ENCODE results near the gene ASIC4.
A peak's percentile ranks its signal among the peaks of the same experiment; 100 is the strongest.

Gene ASIC4

DNA sequence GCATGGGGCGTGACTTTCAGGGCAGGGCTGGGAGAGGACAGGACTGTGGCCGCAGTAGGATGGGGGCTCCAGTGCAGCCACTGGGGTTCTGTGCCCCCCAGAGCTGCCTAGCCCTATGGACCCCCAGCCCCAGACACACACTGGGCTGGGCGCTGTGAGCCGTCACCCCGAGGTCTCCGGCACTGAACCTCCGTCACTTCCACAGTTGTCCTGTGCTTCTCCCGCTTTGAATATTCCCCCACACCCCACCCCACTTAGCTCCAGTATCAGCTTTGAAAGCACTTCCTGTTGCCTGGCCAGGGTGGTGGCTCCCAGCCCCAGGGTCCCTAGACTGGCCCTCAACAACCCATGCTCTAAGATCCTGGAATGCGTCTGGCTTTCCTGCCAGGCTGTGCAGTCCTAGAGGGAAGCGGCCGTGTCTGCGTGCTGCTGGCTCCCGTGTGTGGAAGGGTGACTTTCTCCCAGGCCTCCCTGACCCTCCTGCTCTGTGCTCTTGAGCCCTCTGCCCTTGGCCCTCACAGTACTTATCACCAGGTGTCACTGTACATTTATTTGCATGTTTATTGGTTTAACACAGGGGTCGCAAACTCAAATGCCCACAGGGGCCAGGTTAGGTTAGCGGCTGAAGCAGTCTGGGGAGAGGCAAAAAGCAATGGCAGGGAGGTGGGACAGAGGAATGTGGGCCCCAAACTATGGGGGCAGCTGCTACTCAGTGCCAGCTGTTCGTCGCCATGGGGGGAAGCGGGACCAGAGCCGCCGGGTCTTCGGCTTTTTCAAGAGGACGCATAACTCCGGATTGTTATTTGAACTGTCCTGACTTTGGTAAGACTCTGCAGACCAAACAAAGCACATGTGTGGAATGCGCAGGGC lies 47.1 kb downstream of the ASIC4 start:
- DNase-seq (ENCODE audit: low read depth in 1 of 2, low spot score in 1 of 2), result no peak
- in situ Hi-C loops (cut with HindIII; ENCODE audit: low pct_unique_long_range_greater_than_20kb, low sequenced_read_pairs), result no loop called here
- no peak for TF ChIP-seq JUND (IDR thresholded peaks at IDR 0.05; ENCODE audit: low read depth)

DNA sequence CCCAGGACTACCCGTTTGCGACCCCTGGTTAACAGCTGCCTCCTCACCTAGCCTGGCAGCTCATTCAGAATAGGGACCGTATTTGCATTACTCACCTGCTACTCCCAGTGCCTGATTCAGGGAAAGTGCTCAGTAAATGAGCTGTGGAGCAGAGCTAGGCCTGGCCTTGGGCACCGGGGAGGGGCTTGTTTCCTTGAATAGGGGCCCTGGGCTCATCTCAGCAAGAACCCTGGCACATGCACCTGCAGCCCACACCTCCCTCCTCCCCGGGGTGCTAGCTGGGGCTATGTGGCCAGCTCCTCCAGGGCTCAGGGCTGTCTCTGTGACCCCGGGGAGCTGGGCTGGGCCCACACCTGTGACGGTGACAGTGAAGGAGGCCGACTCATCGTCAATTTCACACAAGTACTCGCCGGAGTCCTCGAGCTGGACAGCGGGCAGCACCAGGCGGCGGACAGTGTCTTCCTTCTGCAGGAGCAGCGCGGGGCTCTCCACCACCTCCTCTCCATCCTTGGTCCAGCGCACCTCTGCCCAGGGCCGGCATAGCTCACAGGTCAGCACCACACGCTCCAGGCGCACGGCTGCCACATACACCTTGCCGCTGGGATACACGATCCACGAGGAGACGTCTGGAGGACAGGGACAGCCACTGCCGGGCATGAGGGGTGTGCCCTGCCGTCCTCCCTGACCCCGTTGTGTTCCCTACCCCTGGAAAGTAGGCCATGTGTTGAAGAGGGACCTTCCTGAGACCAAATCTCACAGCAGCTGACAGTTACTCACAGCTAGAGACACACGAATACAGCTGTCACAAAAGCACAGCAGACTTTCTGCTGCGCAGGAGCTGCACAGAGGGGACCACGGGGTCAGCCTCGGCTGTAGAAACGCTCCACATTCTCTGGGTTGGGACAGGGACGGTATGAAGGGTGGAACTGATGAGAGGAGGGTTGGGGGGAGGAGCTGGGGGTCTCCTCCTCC lies 48.1 kb downstream of the ASIC4 start:
- no peak for TF ChIP-seq JUND (IDR thresholded peaks at IDR 0.05; ENCODE audit: low read depth)
- DNase-seq (ENCODE audit: low read depth in 1 of 2, low spot score in 1 of 2), result no peak
- in situ Hi-C loops (cut with HindIII; ENCODE audit: low pct_unique_long_range_greater_than_20kb, low sequenced_read_pairs), result no loop called here

DNA sequence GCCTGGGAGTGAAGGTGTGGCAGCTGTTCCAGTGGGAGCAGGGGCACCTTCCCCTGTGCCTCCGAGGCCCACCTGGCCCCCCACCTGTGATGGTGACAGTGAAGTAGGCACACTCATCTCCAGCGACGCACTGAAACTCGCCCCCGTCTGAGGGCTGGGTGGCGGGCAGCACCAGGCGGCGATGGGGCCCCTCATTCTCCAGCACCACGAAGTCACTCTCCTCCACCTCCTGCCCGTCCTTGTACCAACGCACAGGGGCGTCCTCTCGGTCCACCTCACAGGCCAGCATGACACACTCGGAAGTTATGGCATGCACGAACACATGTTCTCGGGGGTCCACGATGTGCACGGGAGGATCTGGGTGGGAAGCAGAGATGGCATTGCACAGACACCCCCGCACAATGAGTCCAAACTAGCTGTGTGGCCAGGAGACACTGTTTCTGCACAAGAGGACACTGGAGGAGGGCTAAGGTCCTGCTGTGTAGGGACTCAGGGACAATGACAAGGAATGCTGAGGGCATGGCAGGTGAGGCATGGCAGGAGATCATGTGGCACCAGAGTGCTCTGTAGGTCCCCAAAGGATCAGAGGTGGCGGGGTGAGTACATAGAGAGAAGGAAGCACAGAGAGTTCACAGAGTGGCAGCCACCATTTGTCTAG lies 49.1 kb downstream of the ASIC4 start:
- no peak for DNase-seq (ENCODE audit: low read depth in 1 of 2, low spot score in 1 of 2)
- TF ChIP-seq JUND (IDR thresholded peaks at IDR 0.05; ENCODE audit: low read depth), result no peak
- in situ Hi-C loops (cut with HindIII; ENCODE audit: low pct_unique_long_range_greater_than_20kb, low sequenced_read_pairs), result no loop called here

DNA sequence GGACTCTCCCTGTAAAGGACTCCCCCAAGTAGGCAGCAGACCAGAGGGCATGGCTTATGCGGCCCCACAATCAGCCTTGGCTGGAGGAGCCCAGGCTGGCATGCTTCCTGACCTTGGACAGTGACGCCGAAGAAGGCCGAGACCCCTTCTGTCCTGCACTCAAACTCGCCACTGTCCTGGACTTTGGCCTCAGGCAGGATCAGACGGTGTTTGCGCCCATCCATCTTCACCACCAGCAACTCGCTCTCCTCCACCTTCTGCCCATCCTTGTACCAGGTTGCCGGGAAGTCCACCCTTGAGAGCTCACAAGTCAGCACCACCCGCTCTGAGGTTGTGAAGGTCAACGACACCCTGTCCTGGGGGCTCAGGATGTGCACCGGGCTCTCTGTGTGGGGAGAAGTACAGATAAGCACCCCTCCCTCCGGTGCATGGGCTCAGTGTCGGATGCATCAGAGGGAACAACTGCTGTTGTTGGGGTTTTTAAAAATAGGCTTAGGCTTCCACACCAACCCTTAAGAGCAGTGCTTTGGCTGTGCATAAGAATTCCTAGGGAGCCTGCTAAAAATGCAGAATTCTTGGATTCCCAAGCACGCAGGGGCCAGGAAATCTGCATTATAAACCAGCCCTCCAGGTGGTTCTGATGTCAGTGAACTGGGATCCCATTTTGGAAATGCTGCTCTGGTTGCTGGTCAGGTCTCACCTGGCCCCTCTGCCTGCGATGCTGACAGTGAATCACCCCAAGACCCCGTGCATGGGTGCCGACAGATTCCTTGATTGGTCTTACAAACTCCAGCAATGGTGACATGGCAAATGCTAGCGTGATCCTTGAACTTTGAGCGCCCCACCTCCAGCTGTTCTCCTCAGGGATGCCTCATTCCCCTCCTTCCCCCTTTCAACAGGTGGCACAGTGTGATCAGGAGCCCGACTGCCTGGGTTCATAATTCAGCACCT lies 51.1 kb downstream of the ASIC4 start:
- TF ChIP-seq JUND (IDR thresholded peaks at IDR 0.05; ENCODE audit: low read depth), result no peak
- in situ Hi-C loops (cut with HindIII; ENCODE audit: low pct_unique_long_range_greater_than_20kb, low sequenced_read_pairs), result no loop called here
- no peak for DNase-seq (ENCODE audit: low read depth in 1 of 2, low spot score in 1 of 2)

DNA sequence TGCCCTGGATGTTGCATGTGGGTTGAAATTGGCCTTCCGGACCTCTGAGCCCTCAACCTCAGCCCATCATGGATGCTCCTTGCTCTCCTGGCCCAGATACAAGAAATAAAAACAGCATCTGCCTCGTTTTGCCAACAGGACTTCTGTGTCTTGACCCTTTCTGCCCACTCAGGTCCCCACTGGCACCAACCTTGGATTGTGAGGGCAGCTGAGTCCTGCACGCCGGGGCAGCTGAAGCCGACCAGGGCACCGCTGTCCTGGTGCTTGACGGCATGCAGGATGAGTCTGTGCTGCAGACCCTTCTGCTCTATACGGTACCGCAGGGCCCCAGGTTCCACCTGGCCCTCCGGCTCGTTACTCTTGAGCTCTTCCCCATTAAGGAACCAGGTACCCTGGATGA lies 52.4 kb downstream of the ASIC4 start:
- no peak for TF ChIP-seq JUND (IDR thresholded peaks at IDR 0.05; ENCODE audit: low read depth)
- in situ Hi-C loops (cut with HindIII; ENCODE audit: low pct_unique_long_range_greater_than_20kb, low sequenced_read_pairs), result no loop called here
- DNase-seq (ENCODE audit: low read depth in 1 of 2, low spot score in 1 of 2), result no peak

DNA sequence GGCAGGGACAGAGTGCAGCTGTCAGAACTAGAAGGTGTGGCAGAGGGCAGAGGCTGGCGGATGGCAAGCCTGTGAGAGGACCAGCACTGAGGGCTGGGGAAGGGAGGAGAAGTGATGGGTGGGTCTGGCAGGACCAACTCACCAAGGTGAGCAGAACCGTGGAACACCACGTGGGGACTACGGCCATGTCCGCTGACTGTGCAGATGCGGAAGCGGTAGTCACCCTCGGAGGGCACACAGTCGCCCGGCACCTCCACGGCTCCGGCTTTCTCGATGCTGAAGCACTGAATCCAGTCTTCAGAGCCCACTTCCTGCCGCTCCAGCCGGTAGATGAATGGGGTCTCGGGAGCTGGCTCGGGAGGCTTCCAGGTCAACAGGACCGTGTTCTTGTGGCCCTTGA lies 52.8 kb downstream of the ASIC4 start:
- no peak for TF ChIP-seq JUND (IDR thresholded peaks at IDR 0.05; ENCODE audit: low read depth)
- DNase-seq (ENCODE audit: low read depth in 1 of 2, low spot score in 1 of 2), result no peak
- in situ Hi-C loops (cut with HindIII; ENCODE audit: low pct_unique_long_range_greater_than_20kb, low sequenced_read_pairs), result no loop called here

DNA sequence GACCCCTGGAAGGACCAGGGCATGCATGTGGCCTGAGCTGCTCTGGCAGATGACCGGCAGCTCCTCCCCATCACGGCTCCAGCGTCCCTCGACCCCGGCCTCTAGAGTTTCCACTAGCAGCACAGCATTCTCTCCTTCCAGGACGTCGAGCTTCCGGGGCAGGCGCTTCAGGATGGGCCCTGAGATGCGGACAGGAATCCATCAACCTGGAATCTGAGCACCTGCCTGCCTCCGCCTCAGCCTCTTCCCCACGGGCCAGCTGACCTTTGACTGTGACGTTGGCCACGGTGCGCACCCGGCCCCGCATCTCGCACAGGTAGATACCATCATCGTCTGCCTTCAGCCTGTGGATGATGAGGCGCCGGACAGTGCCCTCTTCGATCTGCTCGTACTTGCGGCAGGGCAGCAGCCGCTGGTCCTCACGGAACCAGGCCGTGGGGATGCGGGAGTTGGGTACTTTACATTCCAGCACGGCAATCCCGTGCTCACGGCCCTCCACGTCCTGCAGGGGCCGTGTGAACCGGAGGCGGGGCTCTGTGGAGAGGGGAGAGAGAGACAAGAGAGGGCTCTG lies 53.6 kb downstream of the ASIC4 start:
- in situ Hi-C loops (cut with HindIII; ENCODE audit: low pct_unique_long_range_greater_than_20kb, low sequenced_read_pairs), result no loop called here
- DNase-seq (ENCODE audit: low read depth in 1 of 2, low spot score in 1 of 2), result no peak
- TF ChIP-seq JUND (IDR thresholded peaks at IDR 0.05; ENCODE audit: low read depth), result no peak

DNA sequence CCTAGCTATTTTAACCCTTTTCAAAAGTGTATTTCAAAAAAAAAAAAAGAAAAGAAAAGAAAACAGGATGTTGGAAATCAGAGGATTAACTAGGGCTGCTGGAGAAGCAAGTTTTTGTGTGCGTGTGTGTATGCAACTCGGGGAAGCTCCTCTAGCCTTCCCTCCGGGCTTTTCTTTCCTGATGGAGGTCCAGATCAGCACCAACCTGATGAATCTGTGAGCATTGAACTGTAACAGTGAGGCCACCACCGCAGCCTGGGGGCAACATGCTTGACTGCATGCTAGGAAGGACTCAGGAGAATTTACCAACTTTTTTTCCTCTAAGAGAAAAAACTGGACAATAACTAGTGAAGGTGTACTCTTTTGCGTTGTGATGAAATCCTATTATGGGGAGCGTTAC lies 54.8 kb downstream of the ASIC4 start:
- in situ Hi-C loops (cut with HindIII; ENCODE audit: low pct_unique_long_range_greater_than_20kb, low sequenced_read_pairs), result no loop called here
- DNase-seq (ENCODE audit: low read depth in 1 of 2, low spot score in 1 of 2), result peak in 1 of 2 experiments; percentile 32

DNA sequence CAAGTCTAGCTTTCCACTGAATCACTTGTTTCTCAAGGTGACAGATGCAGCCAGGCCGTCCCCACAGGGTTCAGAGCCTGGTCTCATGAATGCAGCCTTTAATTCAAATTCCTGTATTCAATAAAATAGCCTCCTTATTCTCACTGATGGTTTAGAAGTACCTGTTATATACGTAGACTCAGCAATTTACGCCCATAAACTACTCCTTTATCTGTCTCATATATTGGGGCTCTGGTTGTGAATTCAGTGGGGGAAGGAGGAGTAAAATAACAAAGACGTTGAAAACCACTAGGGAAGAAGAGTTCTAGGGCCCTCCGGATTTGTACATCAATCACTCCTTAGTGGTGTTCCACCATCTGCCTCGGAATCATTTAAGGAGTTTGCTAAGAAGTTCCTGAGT lies 55.4 kb downstream of the ASIC4 start:
- DNase-seq (ENCODE audit: low read depth in 1 of 2, low spot score in 1 of 2), result no peak
- in situ Hi-C loops (cut with HindIII; ENCODE audit: low pct_unique_long_range_greater_than_20kb, low sequenced_read_pairs), result no loop called here
- TF ChIP-seq JUND (IDR thresholded peaks at IDR 0.05; ENCODE audit: low read depth), result no peak

More for the DNA sequence above, 54.8 kb downstream of the ASIC4 start:
- no peak for TF ChIP-seq JUND (IDR thresholded peaks at IDR 0.05; ENCODE audit: low read depth)

DNA sequence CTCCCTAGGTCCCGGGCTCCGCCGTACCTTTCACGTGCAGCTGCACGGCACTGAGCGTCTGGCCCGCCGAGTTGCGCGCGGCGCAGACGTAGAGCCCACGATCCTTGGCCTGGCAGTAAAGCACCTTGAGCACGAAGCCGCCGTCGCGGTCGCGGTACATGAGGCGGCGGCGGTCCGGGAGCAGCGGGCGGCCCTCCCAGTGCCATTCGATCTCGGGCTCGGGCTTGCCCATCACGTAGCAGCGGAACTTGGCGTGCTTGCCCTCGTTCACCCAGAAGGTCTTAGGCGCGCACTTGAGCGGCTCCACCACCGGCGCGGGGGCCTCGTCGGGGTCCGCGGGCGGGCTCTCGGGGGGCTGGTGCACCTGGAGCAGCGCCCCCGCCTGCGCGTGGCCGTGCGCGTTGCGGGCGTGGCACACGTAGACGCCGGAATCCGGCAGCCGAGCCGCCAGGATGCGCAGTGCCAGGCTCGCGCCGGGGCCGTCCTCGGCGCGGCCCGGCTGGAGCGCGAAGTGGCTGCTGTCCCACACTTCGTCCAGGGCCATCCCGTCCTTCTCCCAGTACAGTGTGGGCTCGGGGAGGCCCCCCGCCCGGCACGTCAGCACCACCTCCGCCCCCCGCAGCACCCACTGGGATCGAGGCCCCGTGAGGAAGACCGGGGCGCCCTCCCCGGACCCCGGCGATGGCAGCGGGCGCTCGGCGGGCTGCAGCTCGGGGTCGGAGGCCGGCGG lies 56.1 kb downstream of the ASIC4 start:
- DNase-seq (ENCODE audit: low read depth in 1 of 2, low spot score in 1 of 2), result peak; percentile 28 to 64
- in situ Hi-C loops (cut with HindIII; ENCODE audit: low pct_unique_long_range_greater_than_20kb, low sequenced_read_pairs), result no loop called here
- TF ChIP-seq JUND (IDR thresholded peaks at IDR 0.05; ENCODE audit: low read depth), result no peak

DNA sequence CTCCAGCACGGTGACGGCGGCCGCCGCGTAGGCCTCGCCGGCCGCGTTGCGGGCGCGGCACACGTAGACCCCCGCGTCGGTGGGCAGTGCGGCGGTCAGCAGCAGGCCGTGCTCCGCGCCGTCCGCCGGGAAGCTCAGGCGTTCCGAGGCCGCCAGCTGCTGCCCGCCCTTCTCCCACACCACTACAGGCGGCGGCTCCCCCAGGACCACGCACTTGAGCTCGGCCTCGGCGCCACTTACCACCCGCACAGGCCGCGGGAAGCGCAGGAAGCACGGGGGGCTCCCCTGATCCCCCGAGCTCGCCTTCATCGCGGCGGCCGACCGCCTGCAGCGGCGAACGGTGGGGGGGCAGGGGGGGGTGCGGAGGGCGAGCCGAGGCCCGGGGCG lies 56.6 kb downstream of the ASIC4 start:
- DNase-seq (ENCODE audit: low read depth in 1 of 2, low spot score in 1 of 2), result no peak
- no peak for TF ChIP-seq JUND (IDR thresholded peaks at IDR 0.05; ENCODE audit: low read depth)
- in situ Hi-C loops (cut with HindIII; ENCODE audit: low pct_unique_long_range_greater_than_20kb, low sequenced_read_pairs), result no loop called here

Data from T47D (cell line).